CD4-positive, alpha-beta T cell treated with Interleukin-10 for 1 hour (primary cell): ENCODE measurements around the gene DHRSX.

Source experiments
- DNase-seq: peaks from one replicate; pipeline ENCODE4 v3.0.0-alpha.2; 2020

Gene DHRSX

GRCh38 chrX:2184089-2184488, 316.7 kb downstream of the DHRSX start:
- no peak for DNase-seq

GRCh38 chrX:2183193-2183725, 317.5 kb downstream of the DHRSX start:
- no peak for DNase-seq

- DNase-seq: no peak
Observed at GRCh38 chrX:2177541-2177940, 323.2 kb downstream of the DHRSX start.

DNA sequence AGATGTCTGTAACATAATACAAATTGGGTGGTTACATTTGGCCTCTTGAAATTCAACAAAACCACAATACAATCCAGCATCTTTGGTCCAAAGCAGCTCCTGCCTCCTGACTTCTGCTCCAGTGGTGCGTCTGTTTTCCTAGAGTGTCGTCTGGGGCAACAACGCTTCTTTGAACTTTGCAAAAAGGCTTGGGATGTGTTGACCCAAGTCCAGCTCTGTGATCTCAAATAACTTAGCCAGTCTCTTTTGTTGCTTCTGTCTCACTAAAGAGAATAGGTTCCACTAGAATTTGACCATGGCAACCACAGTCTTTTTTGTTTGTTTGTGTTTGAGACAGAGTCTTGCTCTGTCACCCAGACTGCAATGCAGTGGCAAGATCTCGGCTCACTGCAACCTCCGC, 324.0 kb downstream of the DHRSX start:
- DNase-seq: no peak

- no peak for DNase-seq
Observed at GRCh38 chrX:2176274-2176673, 324.5 kb downstream of the DHRSX start.

DNA sequence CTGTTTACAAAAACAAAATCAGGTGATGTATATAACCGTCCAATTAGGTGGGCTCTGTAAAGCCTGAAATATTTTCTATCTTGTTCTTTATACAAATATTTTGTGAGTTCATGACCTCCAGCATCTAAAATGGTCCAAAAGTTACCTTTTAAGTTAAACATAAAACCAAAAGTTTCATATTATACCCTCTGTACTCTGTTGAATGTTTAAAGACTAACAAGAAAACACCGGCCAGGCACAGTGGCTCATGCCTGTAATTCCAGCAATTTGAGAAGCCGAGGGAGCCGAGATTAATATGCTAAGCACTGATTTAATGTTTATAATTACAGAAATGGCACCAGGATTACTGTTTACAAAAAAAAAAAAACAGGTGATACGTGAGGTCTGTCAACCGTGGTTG, 328.4 kb downstream of the DHRSX start:
- DNase-seq: no peak
